CD4-positive, alpha-beta T cell treated with Interleukin-4 for 1 hour (primary cell): ENCODE results near the gene FBXO41.

Experiments
- DNase-seq, 2 donors: peaks; one replicate each; pipeline ENCODE4 v3.0.0-alpha.2; 2020 to 2022

Gene FBXO41

GRCh38 chr2:73210019-73210418 lies 74.3 kb downstream of the FBXO41 start:
- no peak for DNase-seq

DNA sequence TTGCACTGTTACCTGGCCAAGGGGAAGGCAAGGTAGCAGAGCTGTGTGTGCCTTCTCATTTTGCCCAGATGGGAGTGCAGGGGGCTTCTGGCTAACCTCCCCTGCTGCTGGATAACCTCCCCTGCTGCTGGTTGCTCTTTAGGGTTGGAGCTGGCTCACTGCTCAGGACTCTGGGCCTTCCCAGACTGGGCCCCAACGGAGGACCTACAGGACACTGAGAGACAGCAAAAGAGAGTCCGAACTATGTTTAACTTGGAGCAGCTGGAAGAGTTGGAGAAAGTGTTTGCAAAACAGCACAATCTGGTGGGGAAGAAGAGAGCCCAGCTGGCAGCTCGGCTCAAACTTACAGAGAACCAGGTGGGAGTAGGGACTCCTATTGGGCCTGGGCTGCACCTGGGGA lies 76.0 kb downstream of the FBXO41 start:
- no peak for DNase-seq

DNA sequence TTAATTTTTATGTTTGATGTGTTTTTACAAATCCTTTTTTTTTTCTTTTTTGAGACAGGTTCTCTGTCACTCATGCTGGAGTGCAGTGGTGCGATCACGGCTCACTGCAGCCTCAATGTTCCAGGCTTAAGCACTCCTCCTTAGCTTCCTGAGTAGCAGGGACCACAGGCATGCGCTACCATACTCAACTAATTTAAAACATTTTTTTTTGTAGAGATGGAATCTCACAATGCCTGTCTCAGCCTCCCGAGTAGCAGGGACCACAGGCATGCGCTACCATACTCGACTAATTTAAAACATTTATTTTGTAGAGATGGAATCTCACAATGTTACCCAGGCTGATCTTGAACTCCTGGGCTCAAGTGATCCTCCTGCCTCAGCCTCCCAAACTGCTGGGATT lies 78.7 kb downstream of the FBXO41 start:
- DNase-seq = no peak
